Nephron progenitor cell (in vitro differentiated cells): Measurements from ENCODE around the gene TRIM15.
"Not testable (repeated sequence)": the region's sequence is repeated elsewhere in the genome, so short reads cannot be mapped to it uniquely, and the experiment has no call there.

Experiments
- DNase-seq: peaks from one replicate; pipeline ENCODE4 v3.0.0; 2021
- H3K27ac Mint-ChIP-seq: 2 replicates; pipeline ENCODE4 v1.8.0; 2021; ENCODE audit warnings: mild to moderate bottlenecking, moderate library complexity, mixed read lengths
- H3K27me3 Mint-ChIP-seq: 2 replicates; pipeline ENCODE4 v1.8.0; 2021; ENCODE audit warnings: mild to moderate bottlenecking, low read depth, mixed read lengths; ENCODE audit not compliant: poor library complexity
- H3K36me3 Mint-ChIP-seq: 2 replicates; pipeline ENCODE4 v1.8.0; 2021; ENCODE audit warnings: low read depth, mixed read lengths
- H3K4me1 Mint-ChIP-seq: 2 replicates; pipeline ENCODE4 v1.8.0; 2021; ENCODE audit warnings: mixed read lengths
- H3K4me3 Mint-ChIP-seq: 2 replicates; pipeline ENCODE4 v1.8.0; 2021; ENCODE audit warnings: mild to moderate bottlenecking, moderate library complexity, mixed read lengths
- H3K9me3 Mint-ChIP-seq: 2 replicates; pipeline ENCODE4 v1.8.0; 2021; ENCODE audit warnings: mild to moderate bottlenecking, moderate library complexity, mixed read lengths
- CTCF ChIP-seq: fragments of 200-600 bp; sonication (generic); IDR thresholded peaks from 2 replicates; pipeline ENCODE4 v1.5.0; 2021; ENCODE audit warnings: antibody characterized with exemption

Gene TRIM15

GRCh38 chr6:30163090-30163917 is at the start of gene TRIM15:
TSS of gene TRIM15 (plus strand) at chr6:30163546. CDS start at chr6:30163685, 139 bp downstream.
- Mint-ChIP-seq H3K36me3 (no peaks in the 10 kb centered on the region), H3K27ac (no peak within 1 kb of the TSS), H3K9me3 (no peaks in the 10 kb centered on the region), H3K4me3 (no peak within 1 kb of the TSS), H3K4me1 (no peaks in the 10 kb centered on the region), H3K27me3 (peaks cover 33% of the 10 kb centered on the region)
- TF ChIP-seq CTCF = no peak
- DNase-seq = no peak

- H3K27me3 Mint-ChIP-seq = peaks cover 83% of the 10 kb centered on the region
- H3K36me3 Mint-ChIP-seq = no peaks in the 10 kb centered on the region
- H3K27ac Mint-ChIP-seq = no peak overlapping the region
- H3K4me1 Mint-ChIP-seq = no peaks in the 10 kb centered on the region
- no peak for TF ChIP-seq CTCF
- no peaks in the 10 kb centered on the region for H3K9me3 Mint-ChIP-seq
- no peak for DNase-seq
- H3K4me3 Mint-ChIP-seq = no peak overlapping the region
These were observed 49.5 kb upstream of the TRIM15 start for GRCh38 chr6:30113841-30114240.

GRCh38 chr6:30116724-30117123 is 46.6 kb upstream of the TRIM15 start:
- no peaks in the 10 kb centered on the region for H3K9me3 Mint-ChIP-seq
- H3K4me1 Mint-ChIP-seq = no peaks in the 10 kb centered on the region
- H3K27ac Mint-ChIP-seq = no peak overlapping the region
- H3K4me3 Mint-ChIP-seq = no peak overlapping the region
- no peak for DNase-seq
- H3K27me3 Mint-ChIP-seq = peaks cover 83% of the 10 kb centered on the region
- no peak for TF ChIP-seq CTCF
- no peaks in the 10 kb centered on the region for H3K36me3 Mint-ChIP-seq

- H3K9me3 Mint-ChIP-seq, H3K4me1 Mint-ChIP-seq, H3K27ac Mint-ChIP-seq, DNase-seq, H3K4me3 Mint-ChIP-seq, H3K36me3 Mint-ChIP-seq: not testable (repeated sequence)
- H3K27me3 Mint-ChIP-seq = peaks cover 77% of the 10 kb centered on the region
These were observed 44.7 kb upstream of the TRIM15 start for GRCh38 chr6:30118691-30119090.

GRCh38 chr6:30121446-30122366 is 41.6 kb upstream of the TRIM15 start:
- TF ChIP-seq CTCF = no peak
- DNase-seq = no peak
- Mint-ChIP-seq H3K27ac (no peak overlapping the region), H3K36me3 (no peaks in the 10 kb centered on the region), H3K27me3 (peaks cover 76% of the 10 kb centered on the region), H3K9me3 (no peaks in the 10 kb centered on the region), H3K4me1 (peaks cover 5% of the 10 kb centered on the region), H3K4me3 (no peak overlapping the region)

GRCh38 chr6:30122515-30122914 is 40.8 kb upstream of the TRIM15 start:
- H3K27ac Mint-ChIP-seq = no peak overlapping the region
- no peak for DNase-seq
- H3K9me3 Mint-ChIP-seq = no peaks in the 10 kb centered on the region
- peaks cover 11% of the 10 kb centered on the region for H3K4me1 Mint-ChIP-seq
- peaks cover 83% of the 10 kb centered on the region for H3K27me3 Mint-ChIP-seq
- no peak overlapping the region for H3K4me3 Mint-ChIP-seq
- no peaks in the 10 kb centered on the region for H3K36me3 Mint-ChIP-seq
- no peak for TF ChIP-seq CTCF
